ENCODE data around the gene VENTX. TPM values are rescaled to one million over a fixed set of nuclear protein-coding genes. Genes with fewer than 3 reads are reported as not detected.

The VENTX gene
- total RNA-seq, 4 donors from 2014 or later = 0.46 to 2.5 (median 2.0) TPM

GRCh38 chr10:133245439-133246235 is 8.0 kb downstream of the VENTX start:
- H3K36me3 ChIP-seq = no peaks in the 10 kb centered on the region
- H3K27ac ChIP-seq (replicated peaks in 1 of 4) = no peak overlapping the region
- no peaks in the 10 kb centered on the region for H3K4me1 ChIP-seq
- intact Hi-C loops (cut with DNase I) = no loop called here
- TF ChIP-seq EP300 (IDR thresholded peaks at IDR 0.05) (no peak), POLR2A (IDR thresholded peaks at IDR 0.05; ENCODE audit: low read depth) (no peak), POLR2AphosphoS5 (IDR thresholded peaks at IDR 0.05) (no peak), CTCF (IDR thresholded peaks at IDR 0.05) (no peak)
- no peaks in the 10 kb centered on the region for H3K9me3 ChIP-seq
- 89% methylated on average over 15 of the region's 33 CpGs for WGBS
- DNase-seq (ENCODE audit: extremely low spot score) = no peak
- peaks cover 0 to 100% (median 5%) of the 10 kb centered on the region in 4 donors for H3K27me3 ChIP-seq
- H3K4me3 ChIP-seq = no peak overlapping the region

GRCh38 chr10:133246236-133246626 is 8.6 kb downstream of the VENTX start:
- no peaks in the 10 kb centered on the region for H3K4me1 ChIP-seq
- TF ChIP-seq EP300 (IDR thresholded peaks at IDR 0.05) (no peak), POLR2AphosphoS5 (IDR thresholded peaks at IDR 0.05) (no peak), CTCF (IDR thresholded peaks at IDR 0.05) (no peak), POLR2A (IDR thresholded peaks at IDR 0.05; ENCODE audit: low read depth) (no peak)
- H3K27me3 ChIP-seq = peaks cover 0 to 98% (median 5%) of the 10 kb centered on the region in 4 donors
- no peak overlapping the region for H3K27ac ChIP-seq (replicated peaks in 1 of 4)
- no peak overlapping the region for H3K4me3 ChIP-seq
- no peak for DNase-seq (ENCODE audit: extremely low spot score)
- intact Hi-C loops (cut with DNase I) = no loop called here
- WGBS = 66% methylated on average over 12 of the region's 12 CpGs
- H3K36me3 ChIP-seq = no peaks in the 10 kb centered on the region
- H3K9me3 ChIP-seq = no peaks in the 10 kb centered on the region

DNA sequence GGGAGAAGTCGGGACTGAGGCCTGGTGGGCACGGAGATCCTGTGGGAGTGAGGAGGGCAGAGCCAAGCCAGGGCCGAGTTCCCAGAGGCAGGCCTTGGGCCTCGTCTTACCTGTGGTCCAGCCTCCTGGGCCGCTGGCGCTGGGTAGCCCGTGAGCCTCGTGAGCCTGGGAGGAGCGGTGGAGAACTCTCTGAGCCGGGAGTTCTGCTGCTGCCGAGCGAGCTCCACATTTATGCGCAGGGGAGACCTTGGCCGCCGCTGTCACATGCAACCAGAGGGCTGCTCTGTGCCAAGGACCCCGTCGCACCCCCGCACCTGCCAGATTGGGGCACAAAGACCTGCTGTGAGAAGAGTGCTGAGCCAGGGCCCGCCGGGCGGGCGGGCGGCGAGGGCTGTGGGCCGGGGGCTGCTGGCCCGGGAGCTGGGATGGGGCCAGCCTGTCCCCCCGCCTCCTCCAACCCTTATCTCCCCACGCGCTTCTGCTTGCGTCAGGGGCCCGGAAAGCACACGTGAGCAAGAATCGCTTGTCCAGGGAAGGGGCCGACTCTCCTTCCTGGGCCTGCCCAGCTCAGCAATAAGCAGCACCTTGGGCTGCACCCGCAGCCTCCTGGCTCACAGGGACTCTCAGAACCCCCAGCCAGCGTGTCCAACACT is 10.2 kb downstream of the VENTX start:
- Histone ChIP-seq H3K27me3 (peaks cover 0 to 98% (median 5%) of the 10 kb centered on the region in 4 donors), H3K4me1 (no peaks in the 10 kb centered on the region), H3K27ac (replicated peaks in 1 of 4) (no peak overlapping the region), H3K9me3 (no peaks in the 10 kb centered on the region), H3K4me3 (no peak overlapping the region), H3K36me3 (no peaks in the 10 kb centered on the region)
- 88% methylated on average over 23 of the region's 36 CpGs for WGBS
- DNase-seq (ENCODE audit: extremely low spot score) = no peak
- intact Hi-C loops (cut with DNase I) = no loop called here
- TF ChIP-seq EP300 (IDR thresholded peaks at IDR 0.05) (no peak), CTCF (IDR thresholded peaks at IDR 0.05) (no peak), POLR2A (IDR thresholded peaks at IDR 0.05; ENCODE audit: low read depth) (no peak)

DNA sequence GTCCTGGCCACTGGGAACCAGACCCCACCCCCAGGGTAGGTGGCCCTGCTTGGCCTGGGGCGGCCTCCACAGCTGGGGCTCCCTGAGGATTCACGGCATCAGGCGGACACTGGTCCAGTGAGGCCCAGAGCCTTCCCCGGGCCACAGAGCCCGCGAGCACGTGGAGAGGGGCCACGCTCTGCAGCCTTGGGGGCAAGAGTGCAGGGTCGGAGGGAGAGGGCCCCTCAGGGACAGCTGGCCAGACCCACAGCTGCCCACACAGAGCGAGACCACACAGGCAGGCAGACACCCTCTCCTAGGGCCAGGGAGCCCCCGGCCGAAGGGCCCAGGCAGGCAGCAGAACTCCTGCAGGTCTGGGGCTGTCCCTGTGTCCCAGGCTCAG is 10.7 kb downstream of the VENTX start:
- H3K4me1 ChIP-seq = no peaks in the 10 kb centered on the region
- WGBS = 85% methylated on average over 8 of the region's 12 CpGs
- no peak overlapping the region for H3K27ac ChIP-seq (replicated peaks in 1 of 4)
- intact Hi-C loops (cut with DNase I) = no loop called here
- H3K4me3 ChIP-seq = no peak overlapping the region
- H3K36me3 ChIP-seq = no peaks in the 10 kb centered on the region
- H3K27me3 ChIP-seq = peaks cover 0 to 95% (median 5%) of the 10 kb centered on the region in 4 donors
- H3K9me3 ChIP-seq = no peaks in the 10 kb centered on the region
- DNase-seq (ENCODE audit: extremely low spot score) = no peak
- TF ChIP-seq CTCF (IDR thresholded peaks at IDR 0.05) (no peak), POLR2A (IDR thresholded peaks at IDR 0.05; ENCODE audit: low read depth) (no peak), POLR2AphosphoS5 (IDR thresholded peaks at IDR 0.05) (no peak), EP300 (IDR thresholded peaks at IDR 0.05) (no peak)
